HG02840 (cell line): ENCODE results near the gene ABI2.
"Not testable (repeated sequence)": the region's sequence is repeated elsewhere in the genome, so short reads cannot be mapped to it uniquely, and the experiment has no call there.

ENCODE experiments used
- ATAC-seq: cut with Tn5 transposase; IDR thresholded peaks from one replicate; pipeline ENCODE4 v1.9.1; 2021; ENCODE audit warnings: mild to moderate bottlenecking, moderate library complexity, moderate number of reproducible peaks; ENCODE audit not compliant: unreplicated experiment, low FRiP score

Gene ABI2

GRCh38 chr2:203412546-203413331, 84.5 kb downstream of the ABI2 start:
- ATAC-seq: no peak

GRCh38 chr2:203413796-203414195, 85.6 kb downstream of the ABI2 start:
- ATAC-seq: no peak

- ATAC-seq: no peak
Measured at GRCh38 chr2:203418271-203418670, 90.1 kb downstream of the ABI2 start.

- no peak for ATAC-seq
Measured at GRCh38 chr2:203427061-203427460, 98.9 kb downstream of the ABI2 start.

DNA sequence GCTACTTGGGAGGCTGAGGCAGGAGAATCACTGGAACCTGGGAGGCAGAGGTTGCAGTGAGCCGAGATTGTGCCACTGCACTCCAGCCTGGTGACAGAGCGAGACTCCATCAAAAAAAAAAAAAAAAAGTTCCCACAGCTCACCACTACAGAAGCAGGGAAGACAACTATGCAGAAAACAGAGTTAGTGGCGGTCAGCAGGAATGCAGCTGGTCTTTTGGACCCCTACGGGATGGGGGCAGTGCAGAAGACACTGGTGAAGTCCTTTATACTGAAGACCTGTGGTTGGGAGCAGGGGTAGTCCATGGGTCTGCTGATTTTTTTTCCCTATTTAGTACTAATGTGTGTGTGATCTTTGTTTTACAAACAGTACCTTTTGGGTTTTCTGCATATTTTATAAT, 101.4 kb downstream of the ABI2 start:
- not testable (repeated sequence) for ATAC-seq

GRCh38 chr2:203431391-203432185, 103.4 kb downstream of the ABI2 start:
- no peak for ATAC-seq

DNA sequence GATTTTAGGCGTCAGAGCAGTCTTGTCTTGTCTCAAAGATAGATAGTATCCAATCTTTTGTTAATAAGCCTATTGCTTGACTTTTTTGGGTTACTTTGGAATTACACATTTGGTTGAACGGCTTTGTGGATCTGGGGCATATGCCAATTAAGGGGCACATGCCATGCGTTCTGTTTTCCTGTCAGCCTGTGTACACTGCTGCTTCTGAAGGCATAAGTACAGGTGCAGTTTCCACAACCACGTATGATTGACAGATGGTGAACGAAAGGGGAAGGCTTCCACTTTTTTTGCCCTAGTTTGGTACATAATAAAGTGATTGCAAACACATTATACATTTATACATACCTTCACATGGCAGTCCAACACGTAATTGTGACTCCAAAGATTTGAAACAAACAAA, 104.6 kb downstream of the ABI2 start:
- no peak for ATAC-seq

DNA sequence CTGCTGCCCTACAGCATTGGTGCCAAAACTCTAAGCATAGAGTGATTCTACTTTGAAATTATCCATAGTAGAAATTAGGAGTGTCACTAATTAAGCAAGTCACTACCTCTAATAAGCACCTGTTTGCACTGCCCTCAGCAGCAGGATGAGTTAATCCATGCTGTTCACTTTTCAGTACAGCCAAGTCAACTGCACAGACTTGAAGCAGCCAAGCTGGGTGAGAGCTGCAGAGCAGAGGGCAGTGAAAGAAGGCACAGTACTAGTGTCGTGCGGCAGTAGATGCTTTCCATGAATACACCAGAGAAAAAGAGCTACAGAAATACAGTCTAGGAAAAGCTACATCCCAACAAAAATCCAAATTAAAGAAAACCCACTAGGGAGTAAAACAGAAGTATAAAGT, 108.3 kb downstream of the ABI2 start:
- ATAC-seq: no peak

GRCh38 chr2:203437511-203437910, 109.3 kb downstream of the ABI2 start:
- ATAC-seq: no peak

DNA sequence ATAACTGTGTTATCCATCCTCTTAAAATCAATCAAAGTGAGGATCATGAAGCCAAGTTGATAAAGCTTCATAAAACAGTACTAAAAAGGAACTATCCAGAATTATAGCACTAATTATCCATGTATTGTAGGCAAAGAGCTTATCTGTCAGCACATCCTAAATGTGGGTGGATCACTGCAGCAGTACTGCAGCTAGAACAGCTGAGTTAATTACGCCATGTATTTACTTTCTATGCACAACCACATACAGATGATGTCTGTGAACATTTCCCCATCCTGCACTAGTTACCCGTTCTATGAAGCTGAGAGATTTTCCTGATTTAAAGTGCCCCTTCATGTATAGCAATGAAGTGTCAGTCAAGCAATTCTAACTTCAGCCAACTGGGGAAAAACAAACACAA, 110.3 kb downstream of the ABI2 start:
- ATAC-seq: no peak

GRCh38 chr2:203440671-203441070, 112.5 kb downstream of the ABI2 start:
- ATAC-seq: no peak

GRCh38 chr2:203441463-203441862, 113.3 kb downstream of the ABI2 start:
- ATAC-seq: no peak

- ATAC-seq: no peak
Measured at GRCh38 chr2:203442463-203442862, 114.3 kb downstream of the ABI2 start.

DNA sequence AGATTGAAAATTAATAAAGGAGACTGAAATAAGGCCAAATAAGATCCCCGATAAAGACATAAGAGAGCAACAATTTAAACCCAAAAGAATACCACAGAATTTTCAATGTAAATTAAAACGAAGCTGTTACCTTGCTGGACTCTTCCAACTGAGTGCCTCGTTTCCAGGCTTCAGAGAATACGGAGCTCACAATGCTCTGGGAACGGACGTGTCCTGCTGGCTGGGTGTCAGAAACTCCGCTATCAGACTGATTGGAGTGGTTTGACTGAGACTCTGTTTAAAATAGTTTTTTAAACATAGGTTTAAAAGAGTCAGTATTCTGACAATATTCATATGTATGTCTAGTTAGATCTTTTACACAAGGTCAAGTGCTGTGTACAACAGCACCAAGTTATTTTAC, 116.5 kb downstream of the ABI2 start:
- no peak for ATAC-seq

GRCh38 chr2:203446071-203446481, 117.9 kb downstream of the ABI2 start:
- no peak for ATAC-seq

GRCh38 chr2:203446780-203447179, 118.6 kb downstream of the ABI2 start:
- ATAC-seq: no peak

- ATAC-seq: no peak
Measured at GRCh38 chr2:203450561-203450960, 122.4 kb downstream of the ABI2 start.

DNA sequence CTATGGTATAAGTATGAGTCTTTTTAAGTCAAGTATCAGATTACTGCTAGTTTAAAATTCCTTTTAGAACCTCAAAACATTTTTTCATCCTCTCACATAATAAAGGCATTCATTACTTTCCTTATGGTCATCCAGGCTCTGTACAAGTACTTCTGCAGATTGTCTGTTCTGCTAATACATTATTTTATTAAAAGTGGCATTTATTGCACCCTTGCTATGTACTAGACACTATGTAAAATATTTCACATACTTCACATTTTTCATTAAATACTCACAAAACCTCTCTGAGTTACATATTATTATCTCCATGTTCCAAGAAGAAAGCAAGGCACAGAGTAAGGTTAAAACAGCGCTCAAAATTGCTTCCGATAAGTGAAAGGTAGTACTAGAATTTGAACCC, 122.8 kb downstream of the ABI2 start:
- no peak for ATAC-seq

DNA sequence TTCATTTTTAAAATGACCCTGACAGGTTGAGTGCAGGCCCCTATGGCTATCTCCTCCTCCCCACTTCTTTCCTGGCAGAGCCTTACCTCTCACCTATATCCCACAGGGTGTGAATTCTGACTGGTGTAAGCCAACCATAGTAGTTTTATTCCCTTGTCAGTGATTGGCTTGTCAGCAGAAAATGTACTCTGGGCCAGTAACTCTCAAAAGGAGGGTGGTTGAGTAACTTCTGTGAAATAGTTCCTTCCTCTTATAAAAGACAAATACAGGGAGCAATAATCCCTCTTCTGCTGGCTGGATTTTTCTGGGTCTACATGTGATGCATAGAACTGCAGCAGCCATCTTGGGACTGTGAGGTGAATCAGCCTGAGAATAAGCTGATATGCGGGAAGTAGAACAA, 123.5 kb downstream of the ABI2 start:
- no peak for ATAC-seq

- ATAC-seq: no peak
Measured at GRCh38 chr2:203453858-203454451, 125.8 kb downstream of the ABI2 start.

GRCh38 chr2:203455209-203455608, 127.0 kb downstream of the ABI2 start:
- ATAC-seq: no peak
